Ovary (tissue), 3 donors: ENCODE measurements around the gene PDIA6.

Source experiments
- POLR2A ChIP-seq: fragments of 450-650 bp; IDR thresholded peaks from one replicate; pipeline ENCODE4 v1.6.1; 2017; ENCODE audit warnings: antibody characterized with exemption, mild to moderate bottlenecking, moderate library complexity
- TF ChIP-seq, protein P1 (sequence below), 3 donors: fragments of 450-650 bp in 2 of 3; fragments of 200-600 bp in 1 of 3; IDR thresholded peaks; one replicate each; pipeline versions ENCODE4 v1.5.1 to v1.8.0; 2016 to 2022; ENCODE audit warnings: antibody characterized with exemption in 3 of 3, mild to moderate bottlenecking in 1 of 3
- donor health status: DM: no; HTN: no; CAD: no.

DNA sequence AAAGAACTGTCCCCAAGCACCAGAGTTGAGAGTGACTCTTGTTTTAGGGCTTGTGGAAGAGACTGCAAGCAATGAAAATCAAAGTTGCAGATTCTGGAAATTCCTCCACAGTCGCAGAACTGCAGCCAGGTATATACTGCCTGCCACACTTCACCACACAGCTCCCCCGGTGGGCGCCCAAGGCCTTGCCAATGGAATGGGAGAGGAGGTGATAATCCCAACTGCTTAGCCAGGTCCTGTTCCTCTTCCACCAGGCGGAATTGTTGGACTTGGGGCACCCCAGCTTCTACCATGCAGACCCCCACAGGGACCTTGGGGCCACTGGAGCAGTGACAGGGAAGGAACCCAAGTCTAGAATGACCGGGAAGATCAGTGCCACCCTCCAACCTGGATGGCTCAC lies 4.8 kb upstream of the PDIA6 start:
- TF ChIP-seq, protein P1, sequence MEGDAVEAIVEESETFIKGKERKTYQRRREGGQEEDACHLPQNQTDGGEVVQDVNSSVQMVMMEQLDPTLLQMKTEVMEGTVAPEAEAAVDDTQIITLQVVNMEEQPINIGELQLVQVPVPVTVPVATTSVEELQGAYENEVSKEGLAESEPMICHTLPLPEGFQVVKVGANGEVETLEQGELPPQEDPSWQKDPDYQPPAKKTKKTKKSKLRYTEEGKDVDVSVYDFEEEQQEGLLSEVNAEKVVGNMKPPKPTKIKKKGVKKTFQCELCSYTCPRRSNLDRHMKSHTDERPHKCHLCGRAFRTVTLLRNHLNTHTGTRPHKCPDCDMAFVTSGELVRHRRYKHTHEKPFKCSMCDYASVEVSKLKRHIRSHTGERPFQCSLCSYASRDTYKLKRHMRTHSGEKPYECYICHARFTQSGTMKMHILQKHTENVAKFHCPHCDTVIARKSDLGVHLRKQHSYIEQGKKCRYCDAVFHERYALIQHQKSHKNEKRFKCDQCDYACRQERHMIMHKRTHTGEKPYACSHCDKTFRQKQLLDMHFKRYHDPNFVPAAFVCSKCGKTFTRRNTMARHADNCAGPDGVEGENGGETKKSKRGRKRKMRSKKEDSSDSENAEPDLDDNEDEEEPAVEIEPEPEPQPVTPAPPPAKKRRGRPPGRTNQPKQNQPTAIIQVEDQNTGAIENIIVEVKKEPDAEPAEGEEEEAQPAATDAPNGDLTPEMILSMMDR (IDR thresholded peaks at IDR 0.05), result no peak
- no peak for TF ChIP-seq POLR2A
